Measurements from ENCODE around the gene ERCC4. TPM values are rescaled to one million over a fixed set of nuclear protein-coding genes. Genes with fewer than 3 reads are reported as not detected.

Gene ERCC4
- total and polyA plus RNA-seq, 2 experiments from 2014 or later, result 5.4 to 21.6 TPM

DNA sequence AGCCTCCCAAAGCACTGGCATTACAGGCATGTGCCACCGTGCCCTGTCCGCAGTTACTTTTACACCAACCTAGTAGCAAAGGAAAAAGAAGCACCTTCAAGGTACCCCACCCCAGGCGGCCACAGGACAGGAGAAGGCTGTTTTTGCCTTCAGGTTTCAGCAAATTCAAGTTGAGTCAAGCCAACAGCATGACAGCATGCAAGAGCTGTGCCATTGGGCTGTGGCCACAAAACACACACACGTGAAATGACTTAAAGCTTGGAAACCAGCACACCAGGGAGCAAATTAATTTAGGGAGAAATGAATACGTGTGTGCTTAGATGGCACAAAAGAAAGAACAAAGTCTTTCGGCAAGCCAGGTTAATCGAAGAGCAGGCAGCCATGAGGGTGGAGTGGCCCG lies 39.7 kb downstream of the ERCC4 start:
- H3K79me2 ChIP-seq (replicated peaks; ENCODE audit: insufficient read depth), result no peaks in the 10 kb centered on the region
- no peaks in the 10 kb centered on the region for H3K27me3 ChIP-seq (ENCODE audit: insufficient read depth)
- Mint-ChIP-seq H3K27ac (no peak overlapping the region), H3K9me3 (no peaks in the 10 kb centered on the region), H3K27me3 (ENCODE audit: insufficient read depth, low read depth, poor library complexity) (peaks cover 6% of the 10 kb centered on the region), H3K36me3 (ENCODE audit: low read depth) (no peaks in the 10 kb centered on the region), H3K4me3 (no peak overlapping the region), H3K4me1 (peaks cover 20% of the 10 kb centered on the region)
- no peaks in the 10 kb centered on the region; the same call in 1 of the 2 replicates for H3K4me1 ChIP-seq (ENCODE audit: insufficient read depth)
- H3K36me3 ChIP-seq (ENCODE audit: insufficient read depth), result no peaks in the 10 kb centered on the region
- ATAC-seq (no peak), DNase-seq (ENCODE audit: low spot score) (no peak)
- H3K4me2 ChIP-seq, result no peak overlapping the region
- no peaks in the 10 kb centered on the region for H3K9me2 ChIP-seq (ENCODE audit: insufficient read depth)
- no peaks in the 10 kb centered on the region for H3F3A ChIP-seq (replicated peaks; ENCODE audit: low read depth)
- no peak overlapping the region for H3K27ac ChIP-seq (ENCODE audit: low read depth)
- H4K20me1 ChIP-seq (replicated peaks; ENCODE audit: insufficient read depth), result no peaks in the 10 kb centered on the region
- H3K4me3 ChIP-seq, result no peak overlapping the region
- TF ChIP-seq STAT1 (IDR thresholded peaks at IDR 0.05; ENCODE audit: unreplicated experiment), result no peak
- no peak overlapping the region for H2AFZ ChIP-seq

DNA sequence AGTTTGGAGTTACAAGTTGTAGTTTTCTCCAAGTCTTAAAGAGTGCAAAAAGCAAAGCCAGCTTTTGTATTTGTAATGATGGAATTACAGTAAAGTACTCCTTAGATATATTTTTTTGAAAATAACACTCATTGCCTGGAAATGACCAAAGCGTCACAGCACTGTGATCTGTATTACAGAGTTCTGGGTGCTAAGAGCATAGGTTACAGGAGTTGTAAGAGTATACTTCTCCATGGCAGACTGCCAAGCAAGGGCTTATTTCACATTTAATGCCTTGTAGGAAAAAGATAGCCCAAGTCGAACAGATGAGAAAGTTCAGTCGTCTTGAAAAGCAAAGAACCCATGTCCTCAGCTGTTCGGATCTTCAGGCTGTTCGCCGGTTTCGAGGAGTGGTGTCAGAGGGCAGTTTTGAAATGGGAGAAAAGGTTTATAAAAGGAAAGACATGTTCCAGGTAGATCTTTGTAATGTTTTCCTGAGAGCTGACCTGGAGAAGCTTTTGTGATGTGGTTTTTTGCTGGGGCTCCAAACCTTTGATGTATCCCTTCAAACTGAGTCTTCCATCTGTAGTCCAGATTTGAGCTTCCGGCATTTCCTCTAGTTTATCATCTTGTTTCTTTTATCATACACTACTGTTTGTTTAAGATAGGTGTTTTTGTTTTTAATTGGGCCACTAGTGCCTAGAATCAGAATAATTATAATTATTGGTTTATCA lies 41.3 kb downstream of the ERCC4 start:
- TF ChIP-seq, protein P1, sequence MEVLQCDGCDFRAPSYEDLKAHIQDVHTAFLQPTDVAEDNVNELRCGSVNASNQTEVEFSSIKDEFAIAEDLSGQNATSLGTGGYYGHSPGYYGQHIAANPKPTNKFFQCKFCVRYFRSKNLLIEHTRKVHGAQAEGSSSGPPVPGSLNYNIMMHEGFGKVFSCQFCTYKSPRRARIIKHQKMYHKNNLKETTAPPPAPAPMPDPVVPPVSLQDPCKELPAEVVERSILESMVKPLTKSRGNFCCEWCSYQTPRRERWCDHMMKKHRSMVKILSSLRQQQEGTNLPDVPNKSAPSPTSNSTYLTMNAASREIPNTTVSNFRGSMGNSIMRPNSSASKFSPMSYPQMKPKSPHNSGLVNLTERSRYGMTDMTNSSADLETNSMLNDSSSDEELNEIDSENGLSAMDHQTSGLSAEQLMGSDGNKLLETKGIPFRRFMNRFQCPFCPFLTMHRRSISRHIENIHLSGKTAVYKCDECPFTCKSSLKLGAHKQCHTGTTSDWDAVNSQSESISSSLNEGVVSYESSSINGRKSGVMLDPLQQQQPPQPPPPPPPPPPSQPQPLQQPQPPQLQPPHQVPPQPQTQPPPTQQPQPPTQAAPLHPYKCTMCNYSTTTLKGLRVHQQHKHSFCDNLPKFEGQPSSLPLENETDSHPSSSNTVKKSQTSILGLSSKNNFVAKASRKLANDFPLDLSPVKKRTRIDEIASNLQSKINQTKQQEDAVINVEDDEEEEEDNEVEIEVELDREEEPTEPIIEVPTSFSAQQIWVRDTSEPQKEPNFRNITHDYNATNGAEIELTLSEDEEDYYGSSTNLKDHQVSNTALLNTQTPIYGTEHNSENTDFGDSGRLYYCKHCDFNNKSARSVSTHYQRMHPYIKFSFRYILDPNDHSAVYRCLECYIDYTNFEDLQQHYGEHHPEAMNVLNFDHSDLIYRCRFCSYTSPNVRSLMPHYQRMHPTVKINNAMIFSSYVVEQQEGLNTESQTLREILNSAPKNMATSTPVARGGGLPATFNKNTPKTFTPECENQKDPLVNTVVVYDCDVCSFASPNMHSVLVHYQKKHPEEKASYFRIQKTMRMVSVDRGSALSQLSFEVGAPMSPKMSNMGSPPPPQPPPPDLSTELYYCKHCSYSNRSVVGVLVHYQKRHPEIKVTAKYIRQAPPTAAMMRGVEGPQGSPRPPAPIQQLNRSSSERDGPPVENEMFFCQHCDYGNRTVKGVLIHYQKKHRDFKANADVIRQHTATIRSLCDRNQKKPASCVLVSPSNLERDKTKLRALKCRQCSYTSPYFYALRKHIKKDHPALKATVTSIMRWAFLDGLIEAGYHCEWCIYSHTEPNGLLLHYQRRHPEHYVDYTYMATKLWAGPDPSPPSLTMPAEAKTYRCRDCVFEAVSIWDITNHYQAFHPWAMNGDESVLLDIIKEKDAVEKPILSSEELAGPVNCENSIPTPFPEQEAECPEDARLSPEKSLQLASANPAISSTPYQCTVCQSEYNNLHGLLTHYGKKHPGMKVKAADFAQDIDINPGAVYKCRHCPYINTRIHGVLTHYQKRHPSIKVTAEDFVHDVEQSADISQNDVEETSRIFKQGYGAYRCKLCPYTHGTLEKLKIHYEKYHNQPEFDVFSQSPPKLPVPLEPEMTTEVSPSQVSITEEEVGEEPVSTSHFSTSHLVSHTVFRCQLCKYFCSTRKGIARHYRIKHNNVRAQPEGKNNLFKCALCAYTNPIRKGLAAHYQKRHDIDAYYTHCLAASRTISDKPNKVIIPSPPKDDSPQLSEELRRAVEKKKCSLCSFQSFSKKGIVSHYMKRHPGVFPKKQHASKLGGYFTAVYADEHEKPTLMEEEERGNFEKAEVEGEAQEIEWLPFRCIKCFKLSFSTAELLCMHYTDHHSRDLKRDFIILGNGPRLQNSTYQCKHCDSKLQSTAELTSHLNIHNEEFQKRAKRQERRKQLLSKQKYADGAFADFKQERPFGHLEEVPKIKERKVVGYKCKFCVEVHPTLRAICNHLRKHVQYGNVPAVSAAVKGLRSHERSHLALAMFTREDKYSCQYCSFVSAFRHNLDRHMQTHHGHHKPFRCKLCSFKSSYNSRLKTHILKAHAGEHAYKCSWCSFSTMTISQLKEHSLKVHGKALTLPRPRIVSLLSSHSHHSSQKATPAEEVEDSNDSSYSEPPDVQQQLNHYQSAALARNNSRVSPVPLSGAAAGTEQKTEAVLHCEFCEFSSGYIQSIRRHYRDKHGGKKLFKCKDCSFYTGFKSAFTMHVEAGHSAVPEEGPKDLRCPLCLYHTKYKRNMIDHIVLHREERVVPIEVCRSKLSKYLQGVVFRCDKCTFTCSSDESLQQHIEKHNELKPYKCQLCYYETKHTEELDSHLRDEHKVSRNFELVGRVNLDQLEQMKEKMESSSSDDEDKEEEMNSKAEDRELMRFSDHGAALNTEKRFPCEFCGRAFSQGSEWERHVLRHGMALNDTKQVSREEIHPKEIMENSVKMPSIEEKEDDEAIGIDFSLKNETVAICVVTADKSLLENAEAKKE (CRISPR knock-in tag; IDR thresholded peaks at IDR 0.05), result no peak
- TF ChIP-seq JUNB (IDR thresholded peaks at IDR 0.05; ENCODE audit: unreplicated experiment), result no peak
- no peak for TF ChIP-seq CREB1 (CRISPR knock-in tag; IDR thresholded peaks at IDR 0.05; ENCODE audit: low read depth)
- TF ChIP-seq STAT1 (IDR thresholded peaks at IDR 0.05; ENCODE audit: unreplicated experiment), result no peak
- H3F3A ChIP-seq (replicated peaks; ENCODE audit: low read depth), result no peaks in the 10 kb centered on the region
- H3K27ac Mint-ChIP-seq, result no peak overlapping the region
- no peaks in the 10 kb centered on the region for H3K27me3 ChIP-seq (ENCODE audit: insufficient read depth)
- peaks cover 3% of the 10 kb centered on the region for H3K27me3 Mint-ChIP-seq (ENCODE audit: insufficient read depth, low read depth, poor library complexity)
- no peak for ATAC-seq
- H3K4me3 Mint-ChIP-seq, result no peak overlapping the region
- peaks cover 13% of the 10 kb centered on the region for H3K4me1 Mint-ChIP-seq
- H3K79me2 ChIP-seq (replicated peaks; ENCODE audit: insufficient read depth), result no peaks in the 10 kb centered on the region
- no peak overlapping the region for H3K27ac ChIP-seq (ENCODE audit: low read depth)
- no peaks in the 10 kb centered on the region; the same call in 1 of the 2 replicates for H3K4me1 ChIP-seq (ENCODE audit: insufficient read depth)
- H3K36me3 Mint-ChIP-seq (ENCODE audit: low read depth), result no peaks in the 10 kb centered on the region
- no peaks in the 10 kb centered on the region for H4K20me1 ChIP-seq (replicated peaks; ENCODE audit: insufficient read depth)
- 0 out of 2 replicates have a peak overlapping the region, but pooled peaks have one; percentile 40 for H2AFZ ChIP-seq
- H3K9me3 Mint-ChIP-seq, result no peaks in the 10 kb centered on the region
- no peaks in the 10 kb centered on the region for H3K36me3 ChIP-seq (ENCODE audit: insufficient read depth)
- H3K4me3 ChIP-seq, result no peak overlapping the region
- no peak for DNase-seq (ENCODE audit: low spot score)
- H3K9me2 ChIP-seq (ENCODE audit: insufficient read depth), result no peaks in the 10 kb centered on the region
- H3K4me2 ChIP-seq, result no peak overlapping the region

All from GM23338 (cell line).